Middle frontal gyrus (tissue), 1 donor: ENCODE measurements around the gene KATNB1.
"Not testable (repeated sequence)": the region's sequence is repeated elsewhere in the genome, so short reads cannot be mapped to it uniquely, and the experiment has no call there.

Source experiments
- DNase-seq: peaks from one replicate; pipeline ENCODE4 v3.0.0-alpha.2; 2015; ENCODE audit warnings: low spot score; ENCODE audit errors: extremely low spot score

KATNB1 gene

DNA sequence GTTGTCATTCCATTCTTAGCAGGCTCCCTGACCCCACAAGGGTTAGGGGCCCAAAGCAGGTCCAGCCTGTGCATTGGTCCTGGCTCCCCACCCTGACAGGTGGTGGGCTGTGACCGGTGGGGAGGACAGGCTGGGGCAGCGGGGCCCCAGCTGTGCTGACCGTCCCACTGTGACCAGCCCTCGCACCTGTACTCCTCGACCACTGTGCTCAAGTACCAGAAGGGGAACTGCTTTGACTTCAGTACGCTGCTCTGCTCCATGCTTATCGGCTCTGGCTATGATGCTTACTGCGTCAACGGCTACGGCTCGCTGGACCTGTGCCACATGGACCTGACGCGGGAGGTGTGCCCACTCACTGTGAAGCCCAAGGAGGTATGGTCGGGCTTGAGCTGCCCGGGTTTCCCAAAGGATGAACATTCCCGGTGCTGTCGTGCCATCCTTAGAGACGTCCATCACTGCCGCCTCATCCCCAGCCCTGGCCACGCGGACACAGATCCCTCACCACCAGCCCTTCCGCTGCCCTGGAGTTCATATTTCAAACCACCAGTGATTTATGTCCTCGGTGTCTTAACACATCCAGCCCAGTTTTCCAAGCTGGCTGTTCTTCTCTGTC is 33.7 kb upstream of the KATNB1 start:
- no peak for DNase-seq

GRCh38 chr16:57703416-57704010 is 32.1 kb upstream of the KATNB1 start:
- DNase-seq, result no peak

- no peak for DNase-seq
Observed at GRCh38 chr16:57704011-57704904, 31.3 kb upstream of the KATNB1 start.

DNA sequence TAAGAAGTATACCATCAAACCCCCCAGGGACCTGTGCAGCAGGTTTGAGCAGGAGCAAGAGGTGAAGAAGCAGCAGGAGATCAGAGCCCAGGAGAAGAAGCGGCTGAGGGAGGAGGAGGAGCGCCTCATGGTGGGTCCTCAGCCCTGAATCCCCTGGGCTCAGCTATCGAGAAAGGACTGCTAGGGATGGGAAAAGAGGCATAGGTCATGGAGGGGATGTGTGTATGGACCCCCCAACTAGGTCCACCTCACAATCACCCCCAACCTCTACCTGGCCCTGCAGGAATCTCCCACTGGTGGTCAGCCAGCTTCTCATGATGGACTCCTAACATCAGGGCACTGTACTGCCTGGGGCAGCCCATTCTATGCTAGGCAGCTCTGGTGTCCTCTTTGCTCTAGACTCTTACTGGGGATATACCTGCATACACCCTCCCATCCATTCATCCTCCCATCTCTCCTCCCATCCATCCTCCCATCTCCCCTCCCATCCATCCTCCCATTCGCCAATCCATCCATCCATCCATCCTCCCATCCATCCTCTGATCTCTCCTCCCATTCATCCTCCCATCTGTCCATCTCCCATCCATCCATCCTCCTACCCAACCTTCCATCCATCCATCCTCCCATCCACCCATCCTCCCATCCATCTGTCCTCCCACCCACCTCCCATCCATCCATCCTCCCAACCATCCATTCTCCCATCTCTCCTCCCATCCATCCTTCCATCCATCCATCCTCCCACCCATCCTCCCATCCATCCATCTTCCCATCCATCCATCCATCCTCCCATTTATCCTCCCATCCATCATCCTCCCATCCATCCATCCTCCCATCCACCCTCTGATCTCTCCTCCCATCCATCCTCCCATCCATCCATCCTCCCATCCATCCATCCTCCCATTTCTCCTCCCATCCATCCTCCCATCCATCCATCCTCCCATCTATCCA is 30.4 kb upstream of the KATNB1 start:
- no peak for DNase-seq

DNA sequence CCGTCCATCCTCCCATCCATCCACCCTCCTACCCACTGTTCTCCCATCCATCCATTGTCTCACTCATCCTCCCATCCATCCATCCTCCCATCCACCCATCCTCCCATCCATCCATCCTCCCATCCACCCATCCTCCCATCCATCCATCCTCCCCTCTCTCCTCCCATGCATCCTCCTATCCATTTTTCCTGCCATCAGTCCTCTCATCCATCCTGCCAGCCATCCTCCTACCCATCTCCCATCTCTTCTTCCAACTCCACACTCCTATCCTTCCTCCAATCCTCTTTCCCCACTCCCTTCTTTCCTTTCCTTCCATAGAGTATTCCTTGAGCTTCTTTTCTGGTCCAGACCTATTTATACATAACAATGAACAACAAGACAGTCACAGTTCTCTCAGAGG is 28.9 kb upstream of the KATNB1 start:
- no peak for DNase-seq

DNA sequence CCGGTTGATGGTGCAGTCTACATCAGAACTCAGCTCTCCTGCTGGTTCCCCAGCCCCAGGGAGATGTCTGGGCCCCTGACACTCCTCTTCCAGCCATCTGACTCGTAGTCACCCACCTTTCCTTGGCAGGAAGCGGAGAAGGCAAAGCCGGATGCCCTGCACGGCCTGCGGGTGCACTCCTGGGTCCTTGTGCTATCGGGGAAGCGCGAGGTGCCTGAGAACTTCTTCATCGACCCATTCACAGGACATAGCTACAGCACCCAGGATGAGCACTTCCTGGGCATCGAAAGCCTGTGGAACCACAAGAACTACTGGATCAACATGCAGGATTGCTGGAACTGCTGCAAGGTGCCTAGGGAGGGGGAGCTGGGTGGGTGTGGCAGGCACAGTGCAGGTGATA is 28.2 kb upstream of the KATNB1 start:
- no peak for DNase-seq

GRCh38 chr16:57708168-57708567 is 27.4 kb upstream of the KATNB1 start:
- DNase-seq, result no peak

DNA sequence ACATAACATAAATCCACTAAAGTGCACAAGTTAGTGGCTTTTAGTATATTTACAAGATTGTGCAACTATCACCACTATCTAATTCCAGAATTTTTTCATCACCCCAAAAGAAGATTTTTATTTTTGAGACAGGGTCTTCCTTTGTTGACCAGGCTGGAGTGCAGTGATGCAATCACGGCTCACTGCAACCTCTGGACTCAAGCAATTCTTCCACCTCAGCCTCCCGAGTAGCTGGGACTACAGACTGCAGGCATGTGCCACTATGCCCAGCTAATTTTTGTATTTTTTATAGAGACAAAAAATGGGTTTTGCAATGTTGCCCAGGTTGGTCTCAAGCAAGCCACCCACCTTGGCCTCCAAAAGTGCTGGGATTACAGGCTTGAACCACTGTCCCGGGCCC is 25.9 kb upstream of the KATNB1 start:
- DNase-seq, result no peak

DNA sequence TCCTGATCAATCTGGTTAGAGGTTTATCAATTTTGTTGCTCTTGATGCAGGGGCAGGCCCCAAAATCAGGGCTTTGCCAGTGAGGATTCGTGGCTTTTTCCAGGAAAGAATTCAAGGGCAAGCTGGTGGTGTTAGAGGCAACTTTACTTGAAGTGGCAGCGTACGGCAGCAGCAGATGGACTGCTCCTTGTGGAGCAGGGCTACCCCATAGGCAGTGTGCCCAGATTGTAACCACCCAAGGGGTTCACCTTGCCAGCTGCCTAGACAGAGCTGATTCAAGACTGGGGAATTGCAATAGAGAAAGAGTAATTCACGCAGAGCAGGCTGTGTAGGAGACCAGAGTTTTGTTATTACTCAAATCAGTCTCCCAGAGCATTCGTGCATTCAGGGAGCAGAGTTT is 24.2 kb upstream of the KATNB1 start:
- DNase-seq, result no peak

GRCh38 chr16:57711993-57712392 is 23.6 kb upstream of the KATNB1 start:
- DNase-seq, result no peak

DNA sequence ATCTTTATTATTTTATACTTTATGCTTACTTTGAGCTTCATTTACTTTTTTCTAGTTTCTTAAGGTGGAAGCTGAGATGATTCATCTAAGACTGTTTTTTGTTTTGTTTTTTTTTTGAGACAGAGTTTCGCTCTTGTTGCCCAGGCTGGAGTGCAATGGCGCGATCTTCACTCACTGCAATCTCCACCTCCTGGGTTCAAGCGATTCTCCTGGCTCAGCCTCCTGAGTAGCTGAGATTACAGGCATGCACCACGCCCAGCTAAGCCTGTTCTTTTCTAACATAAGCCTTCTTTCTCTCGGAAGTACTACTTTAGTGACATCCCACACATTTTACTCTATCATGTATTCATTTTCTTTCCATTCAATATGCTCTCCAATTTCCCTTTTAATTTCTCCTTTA is 23.0 kb upstream of the KATNB1 start:
- not testable (repeated sequence) for DNase-seq

- DNase-seq, result no peak
Observed at GRCh38 chr16:57713596-57713995, 22.0 kb upstream of the KATNB1 start.

DNA sequence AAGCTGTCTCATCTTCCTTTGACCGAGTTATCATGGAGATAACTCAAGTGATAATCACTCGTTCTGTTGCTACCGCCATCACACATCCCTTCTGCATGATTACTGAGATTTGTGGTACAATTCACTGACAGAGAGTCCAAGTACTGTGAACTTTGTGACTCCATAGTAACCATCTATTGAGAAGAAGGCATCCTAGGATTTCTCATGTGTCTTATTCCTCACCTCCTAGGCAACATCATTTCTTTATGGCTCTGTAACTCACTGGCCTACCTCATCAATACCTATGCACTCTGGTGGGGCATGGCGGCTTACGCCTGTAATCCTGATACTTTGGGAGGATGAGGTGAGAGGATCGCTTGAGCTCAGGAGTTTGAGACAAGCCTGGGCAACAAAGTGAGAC is 21.5 kb upstream of the KATNB1 start:
- DNase-seq, result no peak

GRCh38 chr16:57720142-57720575 is 15.4 kb upstream of the KATNB1 start:
- DNase-seq, result no peak

DNA sequence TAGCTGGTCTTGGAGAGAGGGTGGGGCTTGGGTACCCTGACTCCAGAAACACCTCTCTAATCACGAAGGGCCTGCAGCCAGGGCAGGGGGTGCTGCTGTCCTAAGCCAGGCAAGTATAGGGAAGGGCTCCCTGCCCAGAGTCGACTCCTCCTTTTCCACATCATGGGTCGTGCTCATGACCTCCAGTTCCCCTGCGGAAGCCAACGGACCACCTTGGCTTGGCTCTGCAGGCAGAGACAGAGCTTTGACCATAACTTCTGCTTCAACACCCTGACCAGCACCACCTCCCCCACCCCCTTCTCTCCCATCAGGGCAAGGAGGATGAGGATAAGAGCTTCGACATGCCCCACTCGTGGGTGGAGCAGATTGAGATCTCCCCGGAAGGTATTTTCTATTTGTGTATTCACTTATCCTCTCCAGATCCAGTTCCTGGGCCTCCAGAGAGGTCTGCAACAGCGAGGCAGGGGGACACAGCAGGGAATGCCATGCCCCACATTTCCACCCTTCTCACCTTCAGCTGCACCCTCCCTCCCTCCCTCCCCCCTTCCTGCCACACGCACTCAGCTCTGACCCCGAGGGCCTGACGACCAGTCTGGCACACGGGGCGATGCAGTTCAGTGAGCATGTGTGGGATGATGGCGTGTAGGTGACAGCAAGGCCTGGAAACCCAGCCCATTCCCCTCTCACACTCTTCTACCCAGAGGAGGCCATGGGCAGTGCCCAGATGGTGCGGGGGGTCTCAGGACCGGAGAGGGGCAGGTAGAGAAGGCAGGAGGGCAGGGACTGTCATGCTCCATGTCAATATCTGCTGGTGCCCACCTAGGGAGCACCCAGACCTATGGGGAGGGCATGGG is 14.0 kb upstream of the KATNB1 start:
- no peak for DNase-seq

DNA sequence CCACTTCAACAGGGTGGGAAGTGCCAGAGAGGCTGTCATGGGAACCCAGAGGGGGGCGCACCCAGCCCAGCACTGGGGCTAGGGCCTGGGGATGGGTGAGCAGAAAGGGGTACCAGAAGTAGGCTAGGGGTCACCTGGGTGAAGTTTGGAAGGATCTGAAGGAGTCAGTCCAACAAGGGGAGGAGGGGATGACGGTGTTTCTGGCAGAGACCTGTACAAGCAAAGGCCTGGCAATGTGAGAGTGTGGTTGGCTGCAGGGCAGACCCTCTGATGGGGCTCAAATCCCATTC is 13.4 kb upstream of the KATNB1 start:
- no peak for DNase-seq

GRCh38 chr16:57722651-57723050 is 12.9 kb upstream of the KATNB1 start:
- DNase-seq, result no peak

DNA sequence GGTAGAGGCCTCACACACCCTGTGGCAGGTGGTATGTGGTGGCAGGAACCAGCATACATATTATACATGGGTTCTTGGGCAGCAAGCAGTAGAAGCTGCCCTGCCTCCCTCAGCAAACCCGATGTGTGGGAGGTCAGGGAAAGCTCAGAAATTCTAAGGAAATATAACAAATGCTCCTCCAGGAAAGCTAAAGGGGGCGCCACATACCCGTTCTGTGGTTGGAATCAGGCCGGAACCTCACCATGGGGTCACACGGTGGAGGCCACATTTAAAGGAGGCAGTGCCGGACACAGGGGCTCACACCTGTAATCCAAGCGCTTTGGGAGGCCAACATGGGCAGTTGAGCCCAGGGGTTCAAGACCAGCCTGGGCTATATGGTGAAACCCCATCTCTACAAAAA is 12.4 kb upstream of the KATNB1 start:
- DNase-seq, result no peak

- DNase-seq, result no peak
Observed at GRCh38 chr16:57724531-57724930, 11.0 kb upstream of the KATNB1 start.

GRCh38 chr16:57725151-57725550 is 10.4 kb upstream of the KATNB1 start:
- no peak for DNase-seq

GRCh38 chr16:57725554-57725953 is 10.0 kb upstream of the KATNB1 start:
- no peak for DNase-seq
